SK-N-MC (cell line): Measurements from ENCODE around the gene OTUB1.

Experiments
- EZH2 ChIP-seq: fragments of 200-600 bp; sonication (generic); IDR thresholded peaks from one replicate; pipeline ENCODE4 v1.6.1; 2017; ENCODE audit warnings: antibody characterized with exemption
- FOXP2 ChIP-seq: optimal IDR thresholded peaks from 2 replicates; pipeline ENCODE3; 2011; ENCODE audit warnings: mild to moderate bottlenecking, moderate library complexity; ENCODE audit not compliant: insufficient read depth; ENCODE audit errors: extremely low read length, control extremely low read depth
- POLR2AphosphoS5 ChIP-seq: IDR thresholded peaks from 2 replicates; pipeline ENCODE4 v1.6.1; 2012; ENCODE audit warnings: mild to moderate bottlenecking, low read depth, low read length, borderline replicate concordance

DNA sequence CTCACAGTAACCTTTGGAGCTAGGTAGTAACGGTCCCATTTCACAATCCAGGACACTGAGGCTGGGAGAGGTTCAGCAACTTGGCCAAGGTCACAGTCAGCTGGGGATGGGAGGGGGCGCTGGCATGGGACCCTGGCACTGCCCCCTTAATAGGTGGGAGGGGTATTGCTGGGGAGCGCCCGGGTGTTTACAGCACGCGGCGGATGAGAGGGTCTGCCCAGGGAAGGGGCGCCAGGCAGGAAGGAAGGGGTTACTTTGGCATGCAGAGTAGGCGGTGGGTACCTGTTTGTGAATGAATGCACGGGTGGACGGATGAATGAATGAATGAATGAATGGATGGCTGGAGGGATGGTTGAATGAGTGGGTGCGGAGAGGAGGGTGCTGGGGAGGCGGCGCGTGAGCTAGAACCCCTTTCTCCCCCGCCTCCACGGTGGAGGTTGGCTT is 48.9 kb downstream of the OTUB1 start:
- TF ChIP-seq EZH2 (no peak), POLR2AphosphoS5 (no peak), FOXP2 (no peak)
